A673 (cell line): ENCODE data around the gene CAMSAP1.

Experiments
- CTCF ChIP-seq: fragments of 300-800, 200-600 bp; sonication (generic); conservative IDR thresholded peaks from 2 replicates; pipeline ENCODE4 v1.5.1; 2017; ENCODE audit warnings: low read depth, mild to moderate bottlenecking, antibody characterized with exemption, low read length, moderate library complexity, mixed read lengths
- EZH2 ChIP-seq: fragments of 200-600 bp; sonication (generic); IDR thresholded peaks from 2 replicates; pipeline ENCODE4 v1.6.1; 2017; ENCODE audit warnings: borderline replicate concordance, low read depth, mild to moderate bottlenecking, mixed read lengths, antibody characterized with exemption, low read length; ENCODE audit not compliant: poor library complexity, severe bottlenecking

- no peak for TF ChIP-seq CTCF
- no peak for TF ChIP-seq EZH2
Measured at GRCh38 chr9:135923508-135923907, 16.2 kb upstream of the CAMSAP1 start.
